ENCODE measurements around the gene FAM168A. TPM values are rescaled to one million over a fixed set of nuclear protein-coding genes. Genes with fewer than 3 reads are reported as not detected.
A peak's percentile ranks its signal among the peaks of the same experiment; 100 is the strongest.

Gene FAM168A
- total and polyA plus RNA-seq, 2 donors (not counting 1 experiment from before 2014, with no cell fraction given), result 16.3 to 23.8 TPM

- no peak overlapping the region for H2AFZ ChIP-seq (ENCODE audit: low read length)
- no peaks in the 10 kb centered on the region for H4K20me1 ChIP-seq (ENCODE audit: control insufficient read depth, extremely low read depth, insufficient read depth, low read length)
- H3K36me3 ChIP-seq (ENCODE audit: control insufficient read depth, insufficient read depth, low read length), result no peaks in the 10 kb centered on the region
- no peaks in the 10 kb centered on the region for H3K79me2 ChIP-seq (ENCODE audit: control insufficient read depth, insufficient read depth, low read length)
- H3K9me3 ChIP-seq (ENCODE audit: control insufficient read depth, insufficient read depth, low read depth, low read length), result no peaks in the 10 kb centered on the region
- DNase-seq (ENCODE audit: low read depth in 2 of 2), result no peak
- TF ChIP-seq CTCF (conservative IDR thresholded peaks at IDR 0.05 in 1 of 2, IDR thresholded peaks at IDR 0.05 in 1 of 2; ENCODE audit: low read depth in 1 of 2, low read length in 2 of 2) (no peak), EZH2 (IDR thresholded peaks at IDR 0.05; ENCODE audit: low read length, missing control alignments) (no peak)
- H3K4me1 ChIP-seq (ENCODE audit: control insufficient read depth, extremely low read depth, insufficient read depth, low read length), result no peaks in the 10 kb centered on the region
- H3K27ac ChIP-seq (ENCODE audit: insufficient read depth, low read length), result no peak overlapping the region
- no peak overlapping the region for H3K4me3 ChIP-seq (replicated peaks in 1 of 4; ENCODE audit: control extremely low read depth in 1 of 4, insufficient read depth in 1 of 4, low read depth in 3 of 4, low read length in 4 of 4)
- no peak overlapping the region for H3K4me2 ChIP-seq (ENCODE audit: extremely low read depth, insufficient read depth, low read length)
- H3K9ac ChIP-seq (ENCODE audit: insufficient read depth, low read length), result no peak overlapping the region
- no peaks in the 10 kb centered on the region for H3K27me3 ChIP-seq (ENCODE audit: control insufficient read depth, insufficient read depth, low read length)
These were observed 116.3 kb downstream of the FAM168A start for GRCh38 chr11:73481626-73482025.

GRCh38 chr11:73480677-73481076 lies 117.2 kb downstream of the FAM168A start:
- Histone ChIP-seq H3K27me3 (ENCODE audit: control insufficient read depth, insufficient read depth, low read length) (no peaks in the 10 kb centered on the region), H3K4me3 (replicated peaks in 1 of 4; ENCODE audit: control extremely low read depth in 1 of 4, insufficient read depth in 1 of 4, low read depth in 3 of 4, low read length in 4 of 4) (no peak overlapping the region), H4K20me1 (ENCODE audit: control insufficient read depth, extremely low read depth, insufficient read depth, low read length) (no peaks in the 10 kb centered on the region), H3K79me2 (ENCODE audit: control insufficient read depth, insufficient read depth, low read length) (no peaks in the 10 kb centered on the region), H3K4me1 (ENCODE audit: control insufficient read depth, extremely low read depth, insufficient read depth, low read length) (no peaks in the 10 kb centered on the region), H2AFZ (ENCODE audit: low read length) (no peak overlapping the region), H3K4me2 (ENCODE audit: extremely low read depth, insufficient read depth, low read length) (no peak overlapping the region), H3K9me3 (ENCODE audit: control insufficient read depth, insufficient read depth, low read depth, low read length) (no peaks in the 10 kb centered on the region), H3K36me3 (ENCODE audit: control insufficient read depth, insufficient read depth, low read length) (no peaks in the 10 kb centered on the region), H3K9ac (ENCODE audit: insufficient read depth, low read length) (no peak overlapping the region), H3K27ac (ENCODE audit: insufficient read depth, low read length) (no peak overlapping the region)
- no peak for TF ChIP-seq EZH2 (IDR thresholded peaks at IDR 0.05; ENCODE audit: low read length, missing control alignments)
- no peak for TF ChIP-seq CTCF (conservative IDR thresholded peaks at IDR 0.05 in 1 of 2, IDR thresholded peaks at IDR 0.05 in 1 of 2; ENCODE audit: low read depth in 1 of 2, low read length in 2 of 2)
- DNase-seq (ENCODE audit: low read depth in 2 of 2), result peak in 1 of 2 donors; percentile 52

GRCh38 chr11:73478737-73479347 lies 119.1 kb downstream of the FAM168A start:
- Histone ChIP-seq H3K27me3 (ENCODE audit: control insufficient read depth, insufficient read depth, low read length) (no peaks in the 10 kb centered on the region), H3K4me2 (ENCODE audit: extremely low read depth, insufficient read depth, low read length) (no peak overlapping the region), H4K20me1 (ENCODE audit: control insufficient read depth, extremely low read depth, insufficient read depth, low read length) (no peaks in the 10 kb centered on the region), H3K4me3 (replicated peaks in 1 of 4; ENCODE audit: control extremely low read depth in 1 of 4, insufficient read depth in 1 of 4, low read depth in 3 of 4, low read length in 4 of 4) (no peak overlapping the region), H3K79me2 (ENCODE audit: control insufficient read depth, insufficient read depth, low read length) (no peaks in the 10 kb centered on the region), H3K27ac (ENCODE audit: insufficient read depth, low read length) (no peak overlapping the region), H3K9ac (ENCODE audit: insufficient read depth, low read length) (no peak overlapping the region), H3K4me1 (ENCODE audit: control insufficient read depth, extremely low read depth, insufficient read depth, low read length) (no peaks in the 10 kb centered on the region), H2AFZ (ENCODE audit: low read length) (no peak overlapping the region), H3K36me3 (ENCODE audit: control insufficient read depth, insufficient read depth, low read length) (no peaks in the 10 kb centered on the region), H3K9me3 (ENCODE audit: control insufficient read depth, insufficient read depth, low read depth, low read length) (no peaks in the 10 kb centered on the region)
- DNase-seq (ENCODE audit: low read depth in 2 of 2), result peak; percentile 26 to 59
- peak; percentile 84 to 97 for TF ChIP-seq CTCF (conservative IDR thresholded peaks at IDR 0.05 in 1 of 2, IDR thresholded peaks at IDR 0.05 in 1 of 2; ENCODE audit: low read depth in 1 of 2, low read length in 2 of 2)
- no peak for TF ChIP-seq EZH2 (IDR thresholded peaks at IDR 0.05; ENCODE audit: low read length, missing control alignments)
